Psoas muscle (tissue), 8 donors: ENCODE measurements around the gene IFT81. TPM values are rescaled to one million over a fixed set of nuclear protein-coding genes. Genes with fewer than 3 reads are reported as not detected.
"Not testable (repeated sequence)": the region's sequence is repeated elsewhere in the genome, so short reads cannot be mapped to it uniquely, and the experiment has no call there.

Source experiments
- ATAC-seq, 4 donors: fragments of 200-7000 bp; cut with Tn5 transposase; one replicate each; pipeline ENCODE4 v1.9.1; 2020; ENCODE audit warnings: moderate library complexity in 3 of 4, mild to moderate bottlenecking in 2 of 4
- DNase-seq, 2 donors: peaks; one replicate each; pipeline ENCODE4 v3.0.0-alpha.2; 2020
- H3K27ac ChIP-seq: fragments of 200-600 bp; one replicate; pipeline ENCODE4 v1.8.0; 2022
- H3K27me3 ChIP-seq, 3 donors: fragments of 200-600 bp in 1 of 3; one replicate each; pipeline versions ENCODE4 v1.6.1 to v1.8.0; 2013 to 2022; ENCODE audit warnings: low read length in 2 of 3, mild to moderate bottlenecking in 2 of 3, moderate library complexity in 1 of 3; ENCODE audit not compliant: insufficient read depth in 3 of 3
- H3K36me3 ChIP-seq, 2 donors: fragments of 200-600 bp in 1 of 2; one replicate each; pipeline versions ENCODE4 v1.6.1 to v1.8.0; 2013 to 2022; ENCODE audit warnings: low read depth in 1 of 2, mild to moderate bottlenecking in 1 of 2, moderate library complexity in 1 of 2; ENCODE audit not compliant: insufficient read depth in 1 of 2
- H3K4me1 ChIP-seq: fragments of 200-600 bp; one replicate; pipeline ENCODE4 v1.8.0; 2022
- H3K4me3 ChIP-seq: fragments of 200-600 bp; one replicate; pipeline ENCODE4 v1.8.0; 2022; ENCODE audit warnings: mild to moderate bottlenecking
- H3K9me3 ChIP-seq: fragments of 200-600 bp; one replicate; pipeline ENCODE4 v1.8.0; 2022
- WGBS, 3 donors: extraction: QIAGEN DNeasy Blood & Tissue Kit; methylation state at CpG; one replicate each; pipeline versions ENCODE4 v1.1.6 to v1.1.7; 2013; 5-methylcytosine and 5-hydroxymethylcytosine counted together
- intact Hi-C, 2 donors: fragments of 100-400 bp; cut with DNase I; formaldehyde crosslinking; loops; one replicate each; pipeline versions ENCODE4 v1.11.0 to v1.14.2; 2022
- polyA plus RNA-seq, 3 donors: library from polyadenylated mRNA; stranded (reverse); fragments of 200-250 nt; gene quantifications; one replicate each; pipeline ENCODE4 v1.2.3, GENCODE V29; 2013
- total RNA-seq, 4 donors: library from RNA; stranded (reverse); fragmentation: NEBNext Ultra II Directional in 2 of 4; extraction: Animal tissue kit (Norgen Biotek cat#: 25700) in 2 of 4; gene quantifications; one replicate each; pipeline versions ENCODE4 v1.2.1 to v1.2.4, GENCODE V29; 2021 to 2023
- TF ChIP-seq, protein P1 (sequence below): fragments of 200-600 bp; IDR thresholded peaks from one replicate; pipeline ENCODE4 v1.8.0; 2022; ENCODE audit warnings: antibody characterized with exemption
- donor health status: healthy with polysubstance abuse.
- donor health status: DM: no; HTN: no; CAD: no; lungs with moderate emphysema.
- donor health status: Bipolar disorder and iron deficiency.
- donor health status: healthy.
- donor health status: DM: yes; HTN: yes; CAD: no.
- donor health status: DM: no; HTN: no; CAD: no.
- donor health status: DM: no; HTN: no; CAD: no.
- donor health status: DM: yes; HTN: yes; CAD: no.

IFT81 gene
- total and polyA plus RNA-seq, 7 donors: 2.5 to 9.6 (median 4.9) TPM

DNA sequence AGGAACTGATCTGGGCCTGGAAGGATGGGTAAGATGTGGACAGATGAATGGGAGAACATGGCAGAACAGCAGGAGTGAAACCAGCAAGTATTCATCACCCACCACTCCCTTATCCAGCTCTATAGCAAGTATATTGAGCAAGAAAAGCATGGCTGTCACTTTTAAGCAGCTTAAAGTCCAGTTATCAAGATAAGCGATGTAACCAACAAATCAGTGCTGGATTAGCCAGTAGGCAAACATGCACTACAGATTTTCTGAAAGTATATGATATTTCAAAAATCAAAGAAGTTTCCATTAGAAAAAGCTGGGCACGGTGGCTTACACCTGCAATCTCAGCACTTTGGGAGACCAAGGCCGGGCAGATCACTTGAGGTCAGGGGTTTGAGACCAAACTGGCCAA, 103.0 kb downstream of the IFT81 start:
- no peak overlapping the region for H3K27ac ChIP-seq
- no peaks in the 10 kb centered on the region for H3K36me3 ChIP-seq
- intact Hi-C loops: no loop called here
- no peaks in the 10 kb centered on the region for H3K27me3 ChIP-seq
- DNase-seq (no peak), ATAC-seq (no peak)
- TF ChIP-seq, protein P1, sequence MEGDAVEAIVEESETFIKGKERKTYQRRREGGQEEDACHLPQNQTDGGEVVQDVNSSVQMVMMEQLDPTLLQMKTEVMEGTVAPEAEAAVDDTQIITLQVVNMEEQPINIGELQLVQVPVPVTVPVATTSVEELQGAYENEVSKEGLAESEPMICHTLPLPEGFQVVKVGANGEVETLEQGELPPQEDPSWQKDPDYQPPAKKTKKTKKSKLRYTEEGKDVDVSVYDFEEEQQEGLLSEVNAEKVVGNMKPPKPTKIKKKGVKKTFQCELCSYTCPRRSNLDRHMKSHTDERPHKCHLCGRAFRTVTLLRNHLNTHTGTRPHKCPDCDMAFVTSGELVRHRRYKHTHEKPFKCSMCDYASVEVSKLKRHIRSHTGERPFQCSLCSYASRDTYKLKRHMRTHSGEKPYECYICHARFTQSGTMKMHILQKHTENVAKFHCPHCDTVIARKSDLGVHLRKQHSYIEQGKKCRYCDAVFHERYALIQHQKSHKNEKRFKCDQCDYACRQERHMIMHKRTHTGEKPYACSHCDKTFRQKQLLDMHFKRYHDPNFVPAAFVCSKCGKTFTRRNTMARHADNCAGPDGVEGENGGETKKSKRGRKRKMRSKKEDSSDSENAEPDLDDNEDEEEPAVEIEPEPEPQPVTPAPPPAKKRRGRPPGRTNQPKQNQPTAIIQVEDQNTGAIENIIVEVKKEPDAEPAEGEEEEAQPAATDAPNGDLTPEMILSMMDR: no peak
- no peaks in the 10 kb centered on the region for H3K9me3 ChIP-seq
- H3K4me1 ChIP-seq: peaks cover 32% of the 10 kb centered on the region
- H3K4me3 ChIP-seq: no peak overlapping the region
- 97 to 100% (median 98%) methylated on average over 3 of the region's 3 CpGs for WGBS, 3 donors

DNA sequence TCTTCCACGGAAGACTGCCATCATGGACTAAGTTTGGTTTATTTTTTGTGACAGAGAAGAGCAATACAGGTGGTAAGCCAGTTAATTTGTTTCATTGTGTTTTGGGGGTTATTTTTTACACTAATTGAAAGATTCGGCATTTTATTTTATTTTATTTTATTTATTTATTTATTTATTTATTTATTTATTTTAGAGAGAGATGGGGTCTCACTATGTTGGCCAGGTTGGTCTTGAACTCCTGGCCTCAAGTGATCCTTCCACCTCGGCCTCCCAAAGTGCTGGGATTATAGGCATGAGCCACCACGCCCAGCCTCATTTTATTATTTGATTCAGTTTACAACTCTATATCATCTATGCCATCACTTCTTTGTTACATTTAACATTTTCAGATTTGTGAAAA, 104.2 kb downstream of the IFT81 start:
- H3K36me3 ChIP-seq, H3K9me3 ChIP-seq, H3K27me3 ChIP-seq, H3K27ac ChIP-seq, ATAC-seq, DNase-seq, intact Hi-C loops, H3K4me3 ChIP-seq: not testable (repeated sequence)
- H3K4me1 ChIP-seq: peaks cover 24% of the 10 kb centered on the region
- 88 to 95% (median 89%) methylated on average over 4 of the region's 4 CpGs for WGBS, 3 donors

DNA sequence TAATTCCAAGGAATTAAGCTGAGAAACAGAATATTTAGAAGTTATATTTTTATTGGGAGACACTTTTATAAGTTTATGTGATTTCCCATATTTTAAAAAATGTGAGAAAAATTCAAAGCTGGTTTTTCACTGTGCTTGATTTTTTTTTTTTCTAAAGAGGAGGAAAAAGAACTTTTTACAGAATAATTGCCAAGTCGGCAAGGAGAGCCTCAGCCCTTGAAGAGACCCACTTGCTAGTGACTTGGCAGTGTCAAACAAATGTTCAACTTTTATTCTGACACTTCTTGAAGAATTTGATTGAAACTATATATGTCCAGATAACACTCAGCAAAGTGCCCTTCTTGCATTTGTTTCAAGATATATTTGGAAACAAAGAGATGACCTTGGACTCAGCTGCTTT, 104.6 kb downstream of the IFT81 start:
- no peaks in the 10 kb centered on the region for H3K9me3 ChIP-seq
- peaks cover 26% of the 10 kb centered on the region for H3K4me1 ChIP-seq
- no peak for ATAC-seq
- H3K27ac ChIP-seq: peak overlapping the region; percentile 63
- no peak overlapping the region for H3K4me3 ChIP-seq
- no peaks in the 10 kb centered on the region for H3K36me3 ChIP-seq
- TF ChIP-seq, protein P1: no peak
- 37 to 62% (median 60%) methylated on average over 1 of the region's 1 CpG for WGBS, 3 donors
- intact Hi-C loops: no loop called here
- no peaks in the 10 kb centered on the region for H3K27me3 ChIP-seq
- no peak for DNase-seq

DNA sequence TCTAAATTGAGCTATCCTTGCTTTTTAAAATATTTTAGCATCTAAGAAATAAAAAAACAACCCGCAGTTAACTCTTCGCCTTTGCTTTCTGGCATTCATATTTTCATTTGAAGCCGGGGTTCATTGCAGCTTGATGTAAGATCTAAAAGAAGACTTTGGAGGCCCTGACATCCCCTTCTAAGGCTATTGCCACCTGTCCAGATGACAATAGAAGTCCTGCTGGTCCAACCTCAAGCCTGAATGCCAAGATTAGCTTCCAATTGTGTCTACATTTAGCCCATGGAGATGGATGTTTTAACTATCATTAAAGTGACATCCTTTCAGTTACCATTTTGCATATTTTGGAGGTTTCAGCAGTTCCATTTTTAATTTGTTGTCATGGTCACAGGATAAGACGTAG, 105.3 kb downstream of the IFT81 start:
- H3K27ac ChIP-seq: peak overlapping the region; percentile 63
- ATAC-seq: peak; percentile 46 to 75 (median 60)
- intact Hi-C loops: no loop called here
- DNase-seq: no peak
- H3K4me3 ChIP-seq: no peak overlapping the region
- H3K36me3 ChIP-seq: no peaks in the 10 kb centered on the region
- no peaks in the 10 kb centered on the region for H3K27me3 ChIP-seq
- TF ChIP-seq, protein P1: no peak
- H3K4me1 ChIP-seq: peaks cover 26% of the 10 kb centered on the region
- H3K9me3 ChIP-seq: no peaks in the 10 kb centered on the region
- 56 to 65% (median 59%) methylated on average over 4 of the region's 4 CpGs for WGBS, 3 donors

DNA sequence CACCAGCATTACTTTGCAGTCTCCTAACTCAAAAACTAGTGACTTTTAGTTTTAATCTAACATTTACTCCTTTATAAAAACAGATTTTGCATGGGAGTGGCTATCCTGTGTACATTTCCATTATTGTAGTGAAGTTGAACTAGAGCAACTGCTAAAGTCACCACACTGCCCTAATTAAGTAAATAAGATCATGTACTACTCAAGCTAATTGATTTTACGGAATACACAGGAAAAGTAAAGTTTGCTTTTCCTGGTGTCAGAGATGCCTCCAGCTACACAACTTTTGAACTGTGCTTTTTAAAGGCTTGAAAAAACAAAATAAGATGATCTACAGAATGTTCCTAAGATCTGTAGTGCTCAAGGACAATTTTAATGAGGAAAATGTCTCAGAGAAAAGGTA, 106.5 kb downstream of the IFT81 start:
- DNase-seq (no peak), ATAC-seq (no peak)
- intact Hi-C loops: no loop called here
- H3K4me1 ChIP-seq: peaks cover 29% of the 10 kb centered on the region
- H3K9me3 ChIP-seq: no peaks in the 10 kb centered on the region
- peak overlapping the region; percentile 63 for H3K27ac ChIP-seq
- no peaks in the 10 kb centered on the region for H3K27me3 ChIP-seq
- H3K36me3 ChIP-seq: no peaks in the 10 kb centered on the region
- H3K4me3 ChIP-seq: no peak overlapping the region
- WGBS, 3 donors: 89 to 96% (median 92%) methylated on average over 1 of the region's 1 CpG
- TF ChIP-seq, protein P1: no peak
